Suprapubic skin (tissue), 4 donors: ENCODE measurements around the gene HECW1. TPM values are rescaled to one million over a fixed set of nuclear protein-coding genes. Genes with fewer than 3 reads are reported as not detected.

Experiments
- DNase-seq, 2 donors: peaks; one replicate each; pipeline ENCODE4 v3.0.0-alpha.2; 2019; ENCODE audit warnings: low spot score in 2 of 2
- H3K27ac ChIP-seq: fragments of 200-600 bp; sonication (generic); one replicate; pipeline ENCODE4 v1.5.1; 2019
- H3K27me3 ChIP-seq: fragments of 200-600 bp; sonication (generic); one replicate; pipeline ENCODE4 v1.5.1; 2019
- H3K36me3 ChIP-seq: fragments of 200-600 bp; sonication (generic); one replicate; pipeline ENCODE4 v1.5.1; 2019
- H3K4me1 ChIP-seq: fragments of 200-600 bp; sonication (generic); one replicate; pipeline ENCODE4 v1.5.1; 2019
- H3K4me3 ChIP-seq: fragments of 200-600 bp; sonication (generic); one replicate; pipeline ENCODE4 v1.5.1; 2019; ENCODE audit warnings: mild to moderate bottlenecking
- H3K9me3 ChIP-seq: fragments of 200-600 bp; sonication (generic); one replicate; pipeline ENCODE4 v1.5.1; 2019
- EP300 ChIP-seq: sonication (generic); formaldehyde crosslinking; IDR thresholded peaks from one replicate; pipeline ENCODE4 v1.6.1; 2017; ENCODE audit warnings: antibody characterized with exemption
- POLR2A ChIP-seq, 2 donors: fragments of 450-650 bp; IDR thresholded peaks; one replicate each; pipeline ENCODE4 v1.6.1; 2017; ENCODE audit warnings: antibody characterized with exemption in 2 of 2, mild to moderate bottlenecking in 2 of 2, moderate library complexity in 2 of 2
- POLR2AphosphoS5 ChIP-seq, 3 donors: sonication (generic); formaldehyde crosslinking; IDR thresholded peaks; one replicate each; pipeline ENCODE4 v1.6.1; 2017; ENCODE audit warnings: antibody characterized with exemption in 3 of 3
- WGBS: methylation state at CpG from one replicate; pipeline ENCODE4 v1.1.5; 2018; 5-methylcytosine and 5-hydroxymethylcytosine counted together
- total RNA-seq, 4 donors: library from RNA; depleted of rRNA; stranded (reverse); fragments of >200 nt; gene quantifications; one replicate each; pipeline ENCODE4 v1.1.0, GENCODE V29; 2016
- TF ChIP-seq, protein P1 (sequence below), 2 donors: fragments of 200-600 bp in 1 of 2; fragments of 450-650 bp in 1 of 2; sonication (generic) in 1 of 2; IDR thresholded peaks; one replicate each; pipeline ENCODE4 v1.5.1; 2016 to 2019; ENCODE audit warnings: antibody characterized with exemption in 2 of 2, mild to moderate bottlenecking in 1 of 2, moderate library complexity in 1 of 2

HECW1 gene
- total RNA-seq, 4 donors from 2014 or later = 0.17 to 0.73 (median 0.32) TPM; not detected in 1

DNA sequence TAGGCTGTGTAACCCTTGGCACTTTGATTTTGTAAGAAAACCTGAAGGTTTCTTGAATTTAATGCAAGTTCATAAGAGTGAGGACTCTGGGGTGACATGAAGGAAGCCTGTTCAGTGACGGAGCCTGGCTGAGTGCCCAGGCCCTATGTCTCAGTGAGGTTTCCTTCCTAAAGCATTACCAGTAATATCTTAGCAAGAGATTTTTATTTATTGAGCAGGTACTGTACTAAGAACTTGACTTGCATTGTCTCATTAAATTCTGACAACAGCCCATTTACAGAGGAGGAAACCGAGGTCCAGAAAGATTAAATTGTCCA is 197.2 kb downstream of the HECW1 start:
- no peak overlapping the region for H3K4me3 ChIP-seq
- 71% methylated on average over 2 of the region's 2 CpGs for WGBS
- no peaks in the 10 kb centered on the region for H3K9me3 ChIP-seq
- no peaks in the 10 kb centered on the region for H3K4me1 ChIP-seq
- no peak overlapping the region for H3K27ac ChIP-seq
- H3K36me3 ChIP-seq = no peaks in the 10 kb centered on the region
- H3K27me3 ChIP-seq = no peaks in the 10 kb centered on the region
- TF ChIP-seq EP300 = no peak
- TF ChIP-seq, protein P1, sequence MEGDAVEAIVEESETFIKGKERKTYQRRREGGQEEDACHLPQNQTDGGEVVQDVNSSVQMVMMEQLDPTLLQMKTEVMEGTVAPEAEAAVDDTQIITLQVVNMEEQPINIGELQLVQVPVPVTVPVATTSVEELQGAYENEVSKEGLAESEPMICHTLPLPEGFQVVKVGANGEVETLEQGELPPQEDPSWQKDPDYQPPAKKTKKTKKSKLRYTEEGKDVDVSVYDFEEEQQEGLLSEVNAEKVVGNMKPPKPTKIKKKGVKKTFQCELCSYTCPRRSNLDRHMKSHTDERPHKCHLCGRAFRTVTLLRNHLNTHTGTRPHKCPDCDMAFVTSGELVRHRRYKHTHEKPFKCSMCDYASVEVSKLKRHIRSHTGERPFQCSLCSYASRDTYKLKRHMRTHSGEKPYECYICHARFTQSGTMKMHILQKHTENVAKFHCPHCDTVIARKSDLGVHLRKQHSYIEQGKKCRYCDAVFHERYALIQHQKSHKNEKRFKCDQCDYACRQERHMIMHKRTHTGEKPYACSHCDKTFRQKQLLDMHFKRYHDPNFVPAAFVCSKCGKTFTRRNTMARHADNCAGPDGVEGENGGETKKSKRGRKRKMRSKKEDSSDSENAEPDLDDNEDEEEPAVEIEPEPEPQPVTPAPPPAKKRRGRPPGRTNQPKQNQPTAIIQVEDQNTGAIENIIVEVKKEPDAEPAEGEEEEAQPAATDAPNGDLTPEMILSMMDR (IDR thresholded peaks at IDR 0.05) = no peak
- TF ChIP-seq POLR2AphosphoS5 (IDR thresholded peaks at IDR 0.05) = no peak
- no peak for TF ChIP-seq POLR2A (IDR thresholded peaks at IDR 0.05)
- no peak for DNase-seq

DNA sequence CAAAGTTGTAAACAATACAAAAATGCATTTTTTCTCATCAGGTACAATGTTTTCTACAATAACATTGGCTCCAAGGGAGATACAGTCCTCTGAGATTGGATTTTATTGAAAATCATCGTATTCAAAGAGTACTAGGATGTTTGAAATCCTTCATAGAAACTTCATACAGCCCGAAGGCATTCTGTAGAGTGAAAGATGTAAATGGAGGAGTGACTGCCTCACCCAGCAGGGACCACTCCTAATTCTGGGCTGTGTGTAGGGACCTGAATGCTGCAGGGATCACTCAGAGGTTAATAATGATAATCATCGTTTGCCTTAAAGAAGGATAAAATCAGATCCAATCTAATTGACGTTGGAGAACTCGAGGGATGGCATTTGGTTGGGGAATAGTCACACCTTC is 198.6 kb downstream of the HECW1 start:
- no peak for TF ChIP-seq POLR2A (IDR thresholded peaks at IDR 0.05)
- no peak for TF ChIP-seq EP300
- TF ChIP-seq POLR2AphosphoS5 (IDR thresholded peaks at IDR 0.05) = no peak
- TF ChIP-seq, protein P1 (IDR thresholded peaks at IDR 0.05) = no peak
- H3K27ac ChIP-seq = no peak overlapping the region

DNA sequence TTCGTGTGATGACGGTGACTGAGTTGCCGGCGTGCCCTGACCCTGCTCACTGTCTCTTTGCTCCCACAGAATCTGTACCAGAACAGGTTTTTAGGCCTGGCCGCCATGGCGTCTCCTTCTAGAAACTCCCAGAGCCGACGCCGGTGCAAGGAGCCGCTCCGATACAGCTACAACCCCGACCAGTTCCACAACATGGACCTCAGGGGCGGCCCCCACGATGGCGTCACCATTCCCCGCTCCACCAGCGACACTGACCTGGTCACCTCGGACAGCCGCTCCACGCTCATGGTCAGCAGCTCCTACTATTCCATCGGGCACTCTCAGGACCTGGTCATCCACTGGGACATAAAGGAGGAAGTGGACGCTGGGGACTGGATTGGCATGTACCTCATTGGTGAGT is 199.2 kb downstream of the HECW1 start:
- DNase-seq = no peak
- no peaks in the 10 kb centered on the region for H3K27me3 ChIP-seq
- no peaks in the 10 kb centered on the region for H3K4me1 ChIP-seq
- 99% methylated on average over 21 of the region's 22 CpGs for WGBS
- H3K27ac ChIP-seq = no peak overlapping the region
- TF ChIP-seq POLR2A (IDR thresholded peaks at IDR 0.05) = no peak
- TF ChIP-seq, protein P1 (IDR thresholded peaks at IDR 0.05) = no peak
- H3K36me3 ChIP-seq = no peaks in the 10 kb centered on the region
- no peaks in the 10 kb centered on the region for H3K9me3 ChIP-seq
- no peak overlapping the region for H3K4me3 ChIP-seq

More for the DNA sequence above, 198.6 kb downstream of the HECW1 start:
- Histone ChIP-seq H3K36me3 (no peaks in the 10 kb centered on the region), H3K4me1 (no peaks in the 10 kb centered on the region), H3K27me3 (no peaks in the 10 kb centered on the region), H3K9me3 (no peaks in the 10 kb centered on the region), H3K4me3 (no peak overlapping the region)
- WGBS = 74% methylated on average over 5 of the region's 5 CpGs
- no peak for DNase-seq

DNA sequence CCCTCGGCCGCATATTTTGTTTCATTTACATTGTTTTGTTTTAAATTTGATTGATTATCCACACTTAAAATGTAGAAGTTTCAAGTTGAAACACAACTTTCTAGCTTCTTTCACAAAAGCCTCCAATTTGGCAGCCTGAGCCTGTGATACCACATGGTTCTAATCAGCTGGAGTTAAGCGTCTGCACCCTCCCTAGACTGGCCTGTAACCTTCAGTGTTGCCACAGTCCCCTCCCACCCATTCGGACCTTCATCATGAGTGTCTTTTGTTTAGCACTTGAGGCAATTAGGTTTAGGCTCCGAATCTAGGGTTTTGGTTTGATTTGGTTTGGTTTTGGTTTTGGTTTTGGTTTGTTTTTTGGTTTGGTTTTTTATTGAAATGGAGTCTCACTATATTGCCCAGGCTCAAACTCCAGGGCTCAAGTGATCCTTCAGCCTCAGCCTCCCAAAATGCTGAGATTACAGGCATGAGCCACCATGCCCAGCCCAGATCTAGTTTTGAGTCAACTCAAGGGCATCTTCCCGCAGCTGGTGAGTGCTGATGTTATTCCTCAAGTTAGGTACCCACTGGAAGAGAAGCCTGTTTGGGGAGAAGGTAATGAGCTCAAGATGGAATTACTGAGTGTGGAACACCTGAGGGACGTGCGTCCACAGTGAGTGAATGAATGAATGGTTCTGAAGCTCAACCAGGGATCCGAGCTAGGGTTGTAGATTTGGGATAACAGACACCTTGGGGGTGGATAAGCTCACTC is 201.4 kb downstream of the HECW1 start:
- Histone ChIP-seq H3K36me3 (no peaks in the 10 kb centered on the region), H3K9me3 (no peaks in the 10 kb centered on the region), H3K27ac (no peak overlapping the region), H3K4me1 (no peaks in the 10 kb centered on the region), H3K4me3 (no peak overlapping the region), H3K27me3 (no peaks in the 10 kb centered on the region)
- 73% methylated on average over 9 of the region's 9 CpGs for WGBS
- DNase-seq = no peak
- TF ChIP-seq, protein P1 (IDR thresholded peaks at IDR 0.05) = no peak
- TF ChIP-seq POLR2A (IDR thresholded peaks at IDR 0.05) = no peak
- TF ChIP-seq EP300 = no peak

DNA sequence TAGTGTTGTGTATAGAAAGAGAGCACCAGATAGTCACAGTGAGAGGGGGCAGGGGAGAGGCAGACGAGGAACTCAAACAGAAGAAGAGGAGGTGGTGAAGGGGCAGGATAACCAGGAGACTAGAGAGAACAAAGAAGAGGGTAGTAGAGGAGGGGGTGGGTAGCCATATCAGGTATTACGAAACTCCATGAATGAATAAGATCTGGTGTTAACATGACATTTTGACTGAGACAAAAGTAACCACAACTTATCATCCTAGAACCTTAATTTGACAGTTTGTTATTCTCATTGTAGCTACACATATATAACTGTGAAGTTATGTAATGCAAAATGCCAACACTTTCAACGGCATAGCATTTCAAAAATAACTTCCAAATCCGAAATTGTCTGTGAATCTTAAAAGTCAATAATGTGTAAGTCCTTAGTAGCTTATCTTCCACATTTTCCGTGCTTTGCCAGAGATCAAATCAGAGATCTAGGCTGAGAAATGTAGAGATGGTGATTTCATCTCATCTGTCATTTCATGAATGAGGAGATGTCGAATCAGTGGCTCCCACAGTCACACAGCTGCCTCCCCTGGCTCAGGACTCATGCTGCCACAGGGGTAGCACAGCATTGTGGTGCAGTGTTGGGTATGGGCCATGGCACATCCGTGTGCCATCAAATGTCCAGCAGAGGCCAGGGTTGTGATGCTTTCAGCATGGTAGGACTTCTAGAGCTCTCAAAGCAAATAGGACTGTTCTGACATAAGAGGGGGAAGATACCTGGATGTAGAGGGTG is 202.1 kb downstream of the HECW1 start:
- H3K36me3 ChIP-seq = no peaks in the 10 kb centered on the region
- WGBS = 74% methylated on average over 7 of the region's 7 CpGs
- H3K4me1 ChIP-seq = no peaks in the 10 kb centered on the region
- H3K27ac ChIP-seq = no peak overlapping the region
- no peak for TF ChIP-seq POLR2AphosphoS5 (IDR thresholded peaks at IDR 0.05)
- TF ChIP-seq POLR2A (IDR thresholded peaks at IDR 0.05) = no peak
- no peak for TF ChIP-seq EP300
- TF ChIP-seq, protein P1 (IDR thresholded peaks at IDR 0.05) = no peak
- no peaks in the 10 kb centered on the region for H3K9me3 ChIP-seq
- no peak overlapping the region for H3K4me3 ChIP-seq
- no peaks in the 10 kb centered on the region for H3K27me3 ChIP-seq
- DNase-seq = no peak
